Gastrocnemius medialis (tissue), 4 donors: ENCODE measurements around the gene AGGF1. TPM values are rescaled to one million over a fixed set of nuclear protein-coding genes. Genes with fewer than 3 reads are reported as not detected.
"Not testable (repeated sequence)": the region's sequence is repeated elsewhere in the genome, so short reads cannot be mapped to it uniquely, and the experiment has no call there.

Experiments
- ATAC-seq, 2 donors: fragments of 150-250 bp; one replicate each; pipeline ENCODE4 v1.9.1; 2016
- DNase-seq, 2 donors: peaks; one replicate each; pipeline ENCODE4 v3.0.0-alpha.2; 2019
- H3K27ac ChIP-seq, 4 donors: fragments of 200-600 bp; sonication (generic); 1 replicate in 1 of 4; 2 replicates in 3 of 4; pipeline ENCODE4 v1.5.1; 2016 to 2018; ENCODE audit warnings: mild to moderate bottlenecking in 2 of 4, moderate library complexity in 1 of 4
- H3K27me3 ChIP-seq, 3 donors: fragments of 200-600 bp; sonication (generic) in 2 of 3; 1 replicate in 1 of 3; 2 replicates in 2 of 3; pipeline versions ENCODE4 v1.5.1 to v1.6.0; 2016 to 2019; ENCODE audit warnings: mild to moderate bottlenecking in 1 of 3, moderate library complexity in 1 of 3
- H3K36me3 ChIP-seq, 2 donors: fragments of 200-600 bp; sonication (generic) in 1 of 2; one replicate each; pipeline ENCODE4 v1.5.1; 2017 to 2018
- H3K4me1 ChIP-seq, 2 donors: fragments of 200-600 bp; sonication (generic) in 1 of 2; one replicate each; pipeline ENCODE4 v1.5.1; 2016 to 2017; ENCODE audit warnings: mild to moderate bottlenecking in 2 of 2
- H3K4me3 ChIP-seq, 4 donors: fragments of 200-600 bp; sonication (generic) in 3 of 4; 1 replicate in 1 of 4; 2 replicates in 3 of 4; pipeline ENCODE4 v1.5.1; 2016 to 2019; ENCODE audit warnings: mild to moderate bottlenecking in 2 of 4
- H3K9me3 ChIP-seq, 3 donors: fragments of 200-600 bp; sonication (generic) in 2 of 3; 1 replicate in 1 of 3; 2 replicates in 2 of 3; pipeline ENCODE4 v1.5.1; 2016 to 2019
- CTCF ChIP-seq, 5 experiments: fragments of 450-650 bp in 3 of 5; fragments of 200-600 bp in 2 of 5; sonication (generic) in 2 of 5; IDR thresholded peaks in 4 of 5; conservative IDR thresholded peaks in 1 of 5; 1 replicate in 4 of 5; 2 replicates in 1 of 5; pipeline ENCODE4 v1.5.1; 2016 to 2019; ENCODE audit warnings: antibody characterized with exemption in 5 of 5, mild to moderate bottlenecking in 3 of 5, moderate library complexity in 3 of 5
- POLR2A ChIP-seq, 2 donors: fragments of 450-650 bp; IDR thresholded peaks; one replicate each; pipeline ENCODE4 v1.6.1; 2017; ENCODE audit warnings: antibody characterized with exemption in 2 of 2, mild to moderate bottlenecking in 2 of 2, moderate library complexity in 2 of 2
- in situ Hi-C, 4 donors: fragments of 200-750 bp; cut with MboI; loops; one replicate each; pipeline versions ENCODE4 v1.15.0 to v1.8.0; 2017; ENCODE audit warnings: low sequenced_read_pairs in 4 of 4
- intact Hi-C: fragments of 100-400 bp; cut with DNase I; formaldehyde crosslinking; loops from one replicate; pipeline ENCODE4 v1.15.1; 2023; ENCODE audit warnings: low total_unique reads
- total RNA-seq, 4 donors: library from RNA; depleted of rRNA; stranded (reverse); fragments of >200 nt; gene quantifications; one replicate each; pipeline versions ENCODE4 v1.1.0 to v1.2.3, GENCODE V29; 2016

Gene AGGF1
- total RNA-seq, 4 donors from 2014 or later = 16.9 to 25.0 (median 19.8) TPM

- Histone ChIP-seq H3K4me3 (peak overlapping the region; percentile 38 to 55 (median 47)), H3K9me3 (no peaks in the 10 kb centered on the region), H3K27ac (no peak overlapping the region), H3K36me3 (no peaks in the 10 kb centered on the region), H3K4me1 (peaks cover 3 to 4% of the 10 kb centered on the region in 2 donors), H3K27me3 (no peaks in the 10 kb centered on the region)
- intact Hi-C loops (loop anchor here (2.0 kb wide), 1 partner anchor 415 kb away; the partner anchor contains the start of gene WDR41), in situ Hi-C loops (no loop called here)
- TF ChIP-seq POLR2A (IDR thresholded peaks at IDR 0.05) (no peak), CTCF (IDR thresholded peaks at IDR 0.05 in 4 of 5, conservative IDR thresholded peaks at IDR 0.05 in 1 of 5) (no peak)
- ATAC-seq = no peak
- no peak for DNase-seq
Measured at GRCh38 chr5:77077829-77078176, 47.6 kb downstream of the AGGF1 start.

- intact Hi-C loops, H3K4me1 ChIP-seq, ATAC-seq, DNase-seq, H3K27ac ChIP-seq, in situ Hi-C loops, H3K27me3 ChIP-seq, H3K36me3 ChIP-seq, H3K4me3 ChIP-seq, H3K9me3 ChIP-seq: not testable (repeated sequence)
Measured at GRCh38 chr5:77080479-77080878, 50.3 kb downstream of the AGGF1 start.

- H3K36me3 ChIP-seq = no peaks in the 10 kb centered on the region
- H3K9me3 ChIP-seq = no peaks in the 10 kb centered on the region
- in situ Hi-C loops (no loop called here), intact Hi-C loops (no loop called here)
- H3K27ac ChIP-seq = no peak overlapping the region
- peaks cover 7 to 8% of the 10 kb centered on the region in 2 donors for H3K4me1 ChIP-seq
- TF ChIP-seq POLR2A (IDR thresholded peaks at IDR 0.05) (no peak), CTCF (IDR thresholded peaks at IDR 0.05 in 4 of 5, conservative IDR thresholded peaks at IDR 0.05 in 1 of 5) (no peak)
- no peaks in the 10 kb centered on the region for H3K27me3 ChIP-seq
- ATAC-seq (no peak), DNase-seq (no peak)
- no peak overlapping the region for H3K4me3 ChIP-seq
Measured at GRCh38 chr5:77080905-77081304, 50.7 kb downstream of the AGGF1 start.

- peaks cover 8 to 10% of the 10 kb centered on the region in 2 donors for H3K4me1 ChIP-seq
- in situ Hi-C loops (no loop called here), intact Hi-C loops (no loop called here)
- TF ChIP-seq POLR2A (IDR thresholded peaks at IDR 0.05) (no peak), CTCF (IDR thresholded peaks at IDR 0.05 in 4 of 5, conservative IDR thresholded peaks at IDR 0.05 in 1 of 5) (no peak)
- H3K9me3 ChIP-seq = no peaks in the 10 kb centered on the region
- no peak overlapping the region for H3K27ac ChIP-seq
- H3K27me3 ChIP-seq = no peaks in the 10 kb centered on the region
- no peak overlapping the region for H3K4me3 ChIP-seq
- no peaks in the 10 kb centered on the region for H3K36me3 ChIP-seq
- ATAC-seq = no peak
- DNase-seq = no peak
Measured at GRCh38 chr5:77082280-77082679, 52.1 kb downstream of the AGGF1 start.

- in situ Hi-C loops (no loop called here), intact Hi-C loops (no loop called here)
- Histone ChIP-seq H3K4me3 (no peak overlapping the region), H3K27me3 (no peaks in the 10 kb centered on the region), H3K36me3 (no peaks in the 10 kb centered on the region), H3K4me1 (peaks cover 11 to 17% of the 10 kb centered on the region in 2 donors), H3K27ac (no peak overlapping the region), H3K9me3 (no peaks in the 10 kb centered on the region)
- ATAC-seq (no peak), DNase-seq (no peak)
- no peak for TF ChIP-seq POLR2A (IDR thresholded peaks at IDR 0.05)
- no peak for TF ChIP-seq CTCF (IDR thresholded peaks at IDR 0.05 in 4 of 5, conservative IDR thresholded peaks at IDR 0.05 in 1 of 5)
Measured at GRCh38 chr5:77083088-77083487, 52.9 kb downstream of the AGGF1 start.
